Gastroesophageal sphincter (tissue), 4 donors: Measurements from ENCODE around the gene DACT3. TPM values are rescaled to one million over a fixed set of nuclear protein-coding genes. Genes with fewer than 3 reads are reported as not detected.

Source experiments
- ATAC-seq: fragments of 150-250 bp; one replicate; pipeline ENCODE4 v1.9.1; 2016; ENCODE audit warnings: mild to moderate bottlenecking, moderate library complexity
- H3K27ac ChIP-seq, 4 donors: fragments of 200-600 bp; sonication (generic) in 3 of 4; 1 replicate in 3 of 4; 2 replicates in 1 of 4; pipeline ENCODE4 v1.5.1; 2016 to 2019
- H3K27me3 ChIP-seq: fragments of 200-600 bp; sonication (generic); one replicate; pipeline ENCODE4 v1.5.1; 2019
- H3K36me3 ChIP-seq, 2 donors: fragments of 200-600 bp; sonication (generic); one replicate each; pipeline ENCODE4 v1.5.1; 2019; ENCODE audit warnings: control low read depth in 1 of 2
- H3K4me1 ChIP-seq, 3 donors: fragments of 200-600 bp; sonication (generic); 1 replicate in 2 of 3; 2 replicates in 1 of 3; pipeline ENCODE4 v1.5.1; 2016 to 2019; ENCODE audit warnings: control low read depth in 2 of 3
- H3K4me3 ChIP-seq, 2 donors: fragments of 200-600 bp; sonication (generic); one replicate each; pipeline ENCODE4 v1.5.1; 2019; ENCODE audit warnings: mild to moderate bottlenecking in 1 of 2, moderate library complexity in 1 of 2
- H3K9me3 ChIP-seq, 3 donors: fragments of 200-600 bp; sonication (generic); one replicate each; pipeline ENCODE4 v1.5.1; 2017 to 2019; ENCODE audit warnings: control low read depth in 2 of 3
- EP300 ChIP-seq: sonication (generic); formaldehyde crosslinking; IDR thresholded peaks from one replicate; pipeline ENCODE4 v1.6.1; 2017; ENCODE audit warnings: antibody characterized with exemption, mild to moderate bottlenecking
- POLR2A ChIP-seq, 2 donors: fragments of 450-650 bp; IDR thresholded peaks; one replicate each; pipeline ENCODE4 v1.6.1; 2017; ENCODE audit warnings: antibody characterized with exemption in 2 of 2, mild to moderate bottlenecking in 2 of 2, moderate library complexity in 1 of 2
- POLR2AphosphoS5 ChIP-seq: sonication (generic); formaldehyde crosslinking; IDR thresholded peaks from one replicate; pipeline ENCODE4 v1.6.1; 2017; ENCODE audit warnings: antibody characterized with exemption
- WGBS, 2 donors: methylation state at CpG; one replicate each; pipeline ENCODE4 v1.1.5; 2018; ENCODE audit warnings: low coverage in 1 of 2; 5-methylcytosine and 5-hydroxymethylcytosine counted together
- total RNA-seq, 4 donors: library from RNA; depleted of rRNA; stranded (reverse); fragments of >200 nt; gene quantifications; one replicate each; pipeline ENCODE4 v1.1.0, GENCODE V29; 2016
- TF ChIP-seq, protein P1 (sequence below), 4 experiments: fragments of 200-600 bp in 2 of 4; fragments of 450-650 bp in 2 of 4; sonication (generic) in 1 of 4; IDR thresholded peaks; one replicate each; pipeline ENCODE4 v1.5.1; 2017 to 2019; ENCODE audit warnings: antibody characterized with exemption in 4 of 4, mild to moderate bottlenecking in 2 of 4, moderate library complexity in 2 of 4

DACT3 gene, protein sequence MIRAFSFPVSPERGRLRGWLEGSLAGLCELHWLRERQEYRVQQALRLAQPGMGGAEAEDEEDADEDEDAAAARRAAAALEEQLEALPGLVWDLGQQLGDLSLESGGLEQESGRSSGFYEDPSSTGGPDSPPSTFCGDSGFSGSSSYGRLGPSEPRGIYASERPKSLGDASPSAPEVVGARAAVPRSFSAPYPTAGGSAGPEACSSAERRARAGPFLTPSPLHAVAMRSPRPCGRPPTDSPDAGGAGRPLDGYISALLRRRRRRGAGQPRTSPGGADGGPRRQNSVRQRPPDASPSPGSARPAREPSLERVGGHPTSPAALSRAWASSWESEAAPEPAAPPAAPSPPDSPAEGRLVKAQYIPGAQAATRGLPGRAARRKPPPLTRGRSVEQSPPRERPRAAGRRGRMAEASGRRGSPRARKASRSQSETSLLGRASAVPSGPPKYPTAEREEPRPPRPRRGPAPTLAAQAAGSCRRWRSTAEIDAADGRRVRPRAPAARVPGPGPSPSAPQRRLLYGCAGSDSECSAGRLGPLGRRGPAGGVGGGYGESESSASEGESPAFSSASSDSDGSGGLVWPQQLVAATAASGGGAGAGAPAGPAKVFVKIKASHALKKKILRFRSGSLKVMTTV
- total RNA-seq: 100 to 1,000 TPM in 1 of 4 donors, 10 to 100 TPM in 3; 42.9 to 105 (median 53.1) TPM

DNA sequence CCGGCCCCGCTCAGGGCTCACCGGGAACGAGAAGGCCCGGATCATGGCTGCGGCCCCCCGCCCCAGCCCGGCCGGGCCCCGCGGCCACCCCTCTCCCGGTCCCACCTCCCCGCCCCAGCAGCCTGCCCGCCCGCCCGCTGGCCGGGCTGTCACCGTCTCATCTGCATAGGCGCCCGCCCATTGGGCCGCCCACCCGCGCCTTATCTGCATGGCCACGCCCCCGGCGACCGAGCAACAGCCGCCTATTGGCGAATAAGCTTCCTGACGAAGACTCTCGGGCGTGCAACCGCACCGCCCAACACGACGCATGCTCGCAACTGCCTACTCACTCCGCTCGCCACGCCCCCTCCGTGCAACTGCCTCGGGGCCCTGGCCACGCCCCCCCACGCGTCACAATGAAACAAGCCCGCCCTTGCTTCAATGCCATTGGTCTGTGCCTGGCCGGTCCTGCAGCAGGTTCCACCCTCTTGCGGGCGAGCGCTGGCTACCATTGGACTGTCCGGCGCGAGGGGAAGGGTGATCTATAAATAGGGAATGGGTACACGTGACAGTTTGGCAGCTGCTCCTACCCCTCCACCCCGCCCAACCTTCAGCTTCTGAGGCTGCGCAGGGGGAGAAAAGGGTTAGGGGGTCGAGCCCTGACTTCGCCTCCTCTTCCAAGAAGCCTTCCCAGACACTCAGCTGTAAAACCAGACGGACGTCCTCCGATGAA, at the start of gene DACT3:
Gene DACT3 (minus strand): TSS at position 163 of the 712 bp plus-strand sequence. CDS start 118 bp downstream, at position 45.
- Histone ChIP-seq H3K9me3 (no peaks in the 10 kb centered on the region), H3K4me3 (peak within 1 kb of the TSS; percentile 36 to 61), H3K4me1 (peaks cover 0 to 55% (median 23%) of the 10 kb centered on the region in 3 donors), H3K27me3 (no peaks in the 10 kb centered on the region), H3K27ac (peak within 1 kb of the TSS; percentile 45 to 95 (median 92)), H3K36me3 (no peaks in the 10 kb centered on the region)
- ATAC-seq: peak; percentile 94
- TF ChIP-seq, protein P1, sequence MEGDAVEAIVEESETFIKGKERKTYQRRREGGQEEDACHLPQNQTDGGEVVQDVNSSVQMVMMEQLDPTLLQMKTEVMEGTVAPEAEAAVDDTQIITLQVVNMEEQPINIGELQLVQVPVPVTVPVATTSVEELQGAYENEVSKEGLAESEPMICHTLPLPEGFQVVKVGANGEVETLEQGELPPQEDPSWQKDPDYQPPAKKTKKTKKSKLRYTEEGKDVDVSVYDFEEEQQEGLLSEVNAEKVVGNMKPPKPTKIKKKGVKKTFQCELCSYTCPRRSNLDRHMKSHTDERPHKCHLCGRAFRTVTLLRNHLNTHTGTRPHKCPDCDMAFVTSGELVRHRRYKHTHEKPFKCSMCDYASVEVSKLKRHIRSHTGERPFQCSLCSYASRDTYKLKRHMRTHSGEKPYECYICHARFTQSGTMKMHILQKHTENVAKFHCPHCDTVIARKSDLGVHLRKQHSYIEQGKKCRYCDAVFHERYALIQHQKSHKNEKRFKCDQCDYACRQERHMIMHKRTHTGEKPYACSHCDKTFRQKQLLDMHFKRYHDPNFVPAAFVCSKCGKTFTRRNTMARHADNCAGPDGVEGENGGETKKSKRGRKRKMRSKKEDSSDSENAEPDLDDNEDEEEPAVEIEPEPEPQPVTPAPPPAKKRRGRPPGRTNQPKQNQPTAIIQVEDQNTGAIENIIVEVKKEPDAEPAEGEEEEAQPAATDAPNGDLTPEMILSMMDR (IDR thresholded peaks at IDR 0.05): peak in 2 of 4 experiments; percentile 21 to 31
- TF ChIP-seq POLR2AphosphoS5 (peak; percentile 6), POLR2A (IDR thresholded peaks at IDR 0.05) (peak; percentile 57 to 67), EP300 (no peak)
- 0% methylated on average over 7 of the region's 61 CpGs; no CpG with 5 or more reads in 1 of the 2 donors for WGBS, 2 donors

- ATAC-seq: no peak
- WGBS, 2 donors: 81 to 96% methylated on average over 3 to 4 of the region's 25 CpGs
- Histone ChIP-seq H3K36me3 (peaks cover 0 to 60% of the 10 kb centered on the region in 2 donors), H3K4me3 (no peak overlapping the region), H3K27ac (no peak overlapping the region), H3K9me3 (no peaks in the 10 kb centered on the region), H3K27me3 (no peaks in the 10 kb centered on the region), H3K4me1 (peaks cover 0 to 26% (median 11%) of the 10 kb centered on the region in 3 donors)
- TF ChIP-seq POLR2AphosphoS5 (no peak), POLR2A (IDR thresholded peaks at IDR 0.05) (no peak), EP300 (no peak)
- TF ChIP-seq, protein P1 (IDR thresholded peaks at IDR 0.05): no peak
Measured at GRCh38 chr19:46710687-46711086, 49.7 kb upstream of the DACT3 start.

DNA sequence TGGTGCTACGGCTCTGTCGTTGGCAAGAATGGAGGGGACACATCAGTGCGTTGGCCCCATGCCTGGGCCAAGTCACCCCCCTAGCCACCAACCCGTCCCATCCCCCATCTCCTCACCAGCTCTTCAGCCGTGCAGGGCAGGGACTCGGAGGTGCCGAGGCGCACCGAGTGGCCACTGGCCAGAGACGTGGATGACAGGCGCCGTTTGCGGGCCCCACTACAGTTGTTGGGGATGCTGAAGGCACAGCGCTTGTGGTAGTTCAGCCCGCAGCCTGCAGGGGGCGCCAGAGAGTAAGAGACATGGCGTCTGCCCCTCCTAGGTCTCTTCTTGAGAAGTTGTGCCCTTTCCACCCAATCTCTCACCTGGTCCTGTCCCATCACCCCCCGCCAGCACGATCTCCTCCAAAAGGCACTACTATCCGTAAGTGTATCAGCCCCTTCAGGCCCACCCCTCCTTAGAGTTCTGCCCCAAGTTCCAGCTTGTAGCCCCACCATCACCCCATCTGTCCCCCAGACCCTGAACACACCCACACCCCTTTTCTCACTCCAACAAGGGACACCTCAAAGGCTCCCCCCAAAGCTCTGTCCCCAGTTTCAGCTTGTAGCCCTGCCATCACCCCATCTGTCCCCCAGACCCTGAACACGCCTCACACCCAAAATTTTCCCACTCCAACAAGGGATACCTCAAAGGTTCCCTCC, 43.5 kb upstream of the DACT3 start:
- 29% methylated on average over 8 of the region's 21 CpGs; no CpG with 5 or more reads in 1 of the 2 donors for WGBS, 2 donors
- peaks cover 0 to 90% of the 10 kb centered on the region in 2 donors for H3K36me3 ChIP-seq
- peak; percentile 62 for ATAC-seq

DNA sequence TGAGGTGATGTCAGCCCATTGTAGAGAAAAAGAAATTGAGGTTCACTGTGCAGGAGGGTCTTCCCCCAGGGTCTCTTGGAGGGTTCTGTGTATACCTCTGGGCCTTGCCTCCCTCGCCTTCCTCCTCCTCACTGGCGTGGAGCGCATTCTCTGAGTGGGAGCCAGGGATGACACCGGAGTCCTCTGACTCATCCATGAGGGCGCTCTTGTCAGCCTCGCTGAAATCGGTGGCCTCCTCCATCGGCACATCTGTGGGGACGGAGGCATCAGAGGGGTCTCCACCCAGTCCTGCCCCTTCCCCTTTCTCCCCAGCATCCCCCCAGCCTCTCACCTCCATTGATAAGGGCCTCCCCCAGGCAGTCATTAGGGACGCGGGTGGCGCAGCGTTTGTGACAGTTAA, 39.7 kb upstream of the DACT3 start:
- TF ChIP-seq EP300 (no peak), POLR2AphosphoS5 (no peak), POLR2A (IDR thresholded peaks at IDR 0.05) (no peak)
- TF ChIP-seq, protein P1 (IDR thresholded peaks at IDR 0.05): no peak
- H3K9me3 ChIP-seq: no peaks in the 10 kb centered on the region
- H3K27ac ChIP-seq: no peak overlapping the region
- 79 to 87% methylated on average over 3 to 6 of the region's 13 CpGs for WGBS, 2 donors
- peaks cover 0 to 85% of the 10 kb centered on the region in 2 donors for H3K36me3 ChIP-seq
- no peak for ATAC-seq
- H3K4me3 ChIP-seq: no peak overlapping the region
- peaks cover 0 to 16% (median 0%) of the 10 kb centered on the region in 3 donors for H3K4me1 ChIP-seq
- no peaks in the 10 kb centered on the region for H3K27me3 ChIP-seq

More for the DNA sequence above, 43.5 kb upstream of the DACT3 start:
- TF ChIP-seq, protein P1 (IDR thresholded peaks at IDR 0.05): peak in 3 of 4 experiments; percentile 92 to 97 (median 94)
- TF ChIP-seq POLR2AphosphoS5: no peak
- no peaks in the 10 kb centered on the region for H3K9me3 ChIP-seq
- no peaks in the 10 kb centered on the region for H3K27me3 ChIP-seq
- no peaks in the 10 kb centered on the region for H3K4me1 ChIP-seq
- H3K27ac ChIP-seq: no peak overlapping the region
- H3K4me3 ChIP-seq: no peak overlapping the region
